Ovary (tissue), 9 donors: ENCODE measurements around the gene LRP1B. TPM values are rescaled to one million over a fixed set of nuclear protein-coding genes. Genes with fewer than 3 reads are reported as not detected.
"Not testable (repeated sequence)": the region's sequence is repeated elsewhere in the genome, so short reads cannot be mapped to it uniquely, and the experiment has no call there.

Experiments used
- DNase-seq, 5 donors: peaks; one replicate each; pipeline ENCODE4 v3.0.0-alpha.2; 2019 to 2020
- H3K27ac ChIP-seq, 2 donors: fragments of 200-600 bp; one replicate each; pipeline versions ENCODE4 v1.5.1 to v1.8.0; 2019 to 2022
- H3K27me3 ChIP-seq: fragments of 200-600 bp; one replicate; pipeline ENCODE4 v1.8.0; 2022
- H3K36me3 ChIP-seq: fragments of 200-600 bp; sonication (generic); one replicate; pipeline ENCODE4 v1.5.1; 2019
- H3K4me1 ChIP-seq: one replicate; pipeline ENCODE4 v1.8.1; 2013; ENCODE audit warnings: mild to moderate bottlenecking, moderate library complexity; ENCODE audit not compliant: insufficient read depth
- H3K4me3 ChIP-seq: fragments of 200-600 bp; sonication (generic); one replicate; pipeline ENCODE4 v1.5.1; 2017
- H3K9me3 ChIP-seq, 2 donors: fragments of 200-600 bp in 1 of 2; sonication (generic) in 1 of 2; one replicate each; pipeline versions ENCODE4 v1.5.1 to v1.8.1; 2013 to 2019; ENCODE audit warnings: mild to moderate bottlenecking in 1 of 2, moderate library complexity in 1 of 2
- CTCF ChIP-seq, 3 donors: fragments of 450-650 bp in 2 of 3; fragments of 200-600 bp in 1 of 3; IDR thresholded peaks; one replicate each; pipeline versions ENCODE4 v1.5.1 to v1.8.0; 2016 to 2022; ENCODE audit warnings: antibody characterized with exemption in 3 of 3, mild to moderate bottlenecking in 1 of 3
- EP300 ChIP-seq: sonication (generic); formaldehyde crosslinking; IDR thresholded peaks from one replicate; pipeline ENCODE4 v1.6.1; 2017; ENCODE audit warnings: antibody characterized with exemption
- POLR2A ChIP-seq: fragments of 450-650 bp; IDR thresholded peaks from one replicate; pipeline ENCODE4 v1.6.1; 2017; ENCODE audit warnings: antibody characterized with exemption, mild to moderate bottlenecking, moderate library complexity
- WGBS, 3 donors: extraction: QIAGEN DNeasy Blood & Tissue Kit in 1 of 3; methylation state at CpG; one replicate each; pipeline versions ENCODE4 v1.1.5 to v1.1.7; 2013 to 2017; 5-methylcytosine and 5-hydroxymethylcytosine counted together
- intact Hi-C, 4 donors: fragments of 100-400 bp; cut with DNase I; formaldehyde crosslinking; loops; one replicate each; pipeline versions ENCODE4 v1.11.0 to v1.15.1; 2022 to 2023
- polyA plus RNA-seq, 2 donors: library from polyadenylated mRNA; stranded (reverse); fragments of 200-250 nt in 1 of 2; fragments of 350-450 nt in 1 of 2; fragmentation: Illumina TruSeq in 1 of 2; extraction: RNeasy Lipid Tissue Mini Kit (QIAGEN cat#74804) in 1 of 2; gene quantifications; one replicate each; pipeline ENCODE4 v1.2.3, GENCODE V29; 2013 to 2014
- total RNA-seq, 7 donors: library from RNA; depleted of rRNA in 2 of 7; stranded (reverse); fragments of >200 nt in 2 of 7; fragmentation: NEBNext Ultra II Directional in 3 of 7; extraction: Animal tissue kit (Norgen Biotek cat#: 25700) in 3 of 7; gene quantifications; one replicate each; pipeline versions ENCODE4 v1.1.0 to v1.2.4, GENCODE V29; 2016 to 2023
- donor health status: DM: no; HTN: no; CAD: no; lungs with moderate emphysema.
- donor health status: DM: no; HTN: no; CAD: no.
- donor health status: Bipolar disorder and iron deficiency.
- donor health status: DM: yes; HTN: yes; CAD: no.
- donor health status: DM: no; HTN: no; CAD: no.
- donor health status: DM: yes; HTN: yes; CAD: no.

Gene LRP1B
- total and polyA plus RNA-seq, 9 donors = 0.08 to 2.6 (median 0.37) TPM

GRCh38 chr2:141844231-141844630, 286.6 kb downstream of the LRP1B start:
- no peak overlapping the region for H3K27ac ChIP-seq
- H3K4me3 ChIP-seq = no peak overlapping the region
- TF ChIP-seq EP300 (no peak), CTCF (IDR thresholded peaks at IDR 0.05) (no peak), POLR2A (no peak)
- no peak for DNase-seq
- no peaks in the 10 kb centered on the region for H3K9me3 ChIP-seq
- H3K4me1 ChIP-seq = no peaks in the 10 kb centered on the region
- intact Hi-C loops = no loop called here
- no peaks in the 10 kb centered on the region for H3K36me3 ChIP-seq
- H3K27me3 ChIP-seq = no peaks in the 10 kb centered on the region
- 85 to 93% (median 85%) methylated on average over 2 of the region's 2 CpGs for WGBS, 3 donors

GRCh38 chr2:141835103-141835502, 295.7 kb downstream of the LRP1B start:
- WGBS, 3 donors = 66 to 84% (median 81%) methylated on average over 1 of the region's 1 CpG
- no peaks in the 10 kb centered on the region for H3K4me1 ChIP-seq
- intact Hi-C loops = no loop called here
- no peak overlapping the region for H3K27ac ChIP-seq
- H3K27me3 ChIP-seq = no peaks in the 10 kb centered on the region
- H3K9me3 ChIP-seq = no peaks in the 10 kb centered on the region
- DNase-seq = no peak
- no peak for TF ChIP-seq POLR2A
- TF ChIP-seq CTCF (IDR thresholded peaks at IDR 0.05) = no peak
- no peak for TF ChIP-seq EP300
- H3K36me3 ChIP-seq = no peaks in the 10 kb centered on the region
- no peak overlapping the region for H3K4me3 ChIP-seq

GRCh38 chr2:141828761-141829160, 302.1 kb downstream of the LRP1B start:
- WGBS, 3 donors = 92 to 94% (median 94%) methylated on average over 6 of the region's 6 CpGs
- DNase-seq = no peak
- no peak for TF ChIP-seq POLR2A
- TF ChIP-seq EP300 = no peak
- TF ChIP-seq CTCF (IDR thresholded peaks at IDR 0.05) = no peak
- H3K36me3 ChIP-seq = no peaks in the 10 kb centered on the region
- H3K4me1 ChIP-seq = no peaks in the 10 kb centered on the region
- no peaks in the 10 kb centered on the region for H3K27me3 ChIP-seq
- H3K27ac ChIP-seq = no peak overlapping the region
- H3K4me3 ChIP-seq = no peak overlapping the region
- H3K9me3 ChIP-seq = no peaks in the 10 kb centered on the region
- intact Hi-C loops = no loop called here

- 84 to 90% (median 88%) methylated on average over 6 of the region's 6 CpGs for WGBS, 3 donors
- no peaks in the 10 kb centered on the region for H3K9me3 ChIP-seq
- intact Hi-C loops = no loop called here
- no peaks in the 10 kb centered on the region for H3K27me3 ChIP-seq
- no peak overlapping the region for H3K27ac ChIP-seq
- H3K36me3 ChIP-seq = no peaks in the 10 kb centered on the region
- TF ChIP-seq POLR2A (no peak), CTCF (IDR thresholded peaks at IDR 0.05) (no peak), EP300 (no peak)
- H3K4me1 ChIP-seq = no peaks in the 10 kb centered on the region
- no peak overlapping the region for H3K4me3 ChIP-seq
- no peak for DNase-seq
Observed at GRCh38 chr2:141824790-141825189, 306.0 kb downstream of the LRP1B start.

GRCh38 chr2:141820893-141821292, 309.9 kb downstream of the LRP1B start:
- no peak for DNase-seq
- Histone ChIP-seq H3K4me1 (no peaks in the 10 kb centered on the region), H3K4me3 (no peak overlapping the region), H3K36me3 (no peaks in the 10 kb centered on the region), H3K9me3 (no peaks in the 10 kb centered on the region), H3K27me3 (no peaks in the 10 kb centered on the region), H3K27ac (no peak overlapping the region)
- WGBS, 3 donors = 87 to 93% (median 89%) methylated on average over 3 of the region's 3 CpGs
- TF ChIP-seq POLR2A (no peak), CTCF (IDR thresholded peaks at IDR 0.05) (no peak), EP300 (no peak)
- intact Hi-C loops = no loop called here

GRCh38 chr2:141815320-141815719, 315.5 kb downstream of the LRP1B start:
- H3K4me3 ChIP-seq, H3K4me1 ChIP-seq, H3K9me3 ChIP-seq, H3K27me3 ChIP-seq, H3K36me3 ChIP-seq, intact Hi-C loops, DNase-seq, H3K27ac ChIP-seq: not testable (repeated sequence)
- WGBS, 3 donors = 75 to 87% (median 79%) methylated on average over 3 of the region's 3 CpGs
